GM21528 (cell line): Measurements from ENCODE around the gene ARHGAP35.
"Not testable (repeated sequence)": the region's sequence is repeated elsewhere in the genome, so short reads cannot be mapped to it uniquely, and the experiment has no call there.

Source experiments
- ATAC-seq: cut with Tn5 transposase; IDR thresholded peaks from one replicate; pipeline ENCODE4 v1.9.1; 2021; ENCODE audit warnings: mild to moderate bottlenecking, moderate library complexity; ENCODE audit not compliant: unreplicated experiment, low FRiP score

Gene ARHGAP35

DNA sequence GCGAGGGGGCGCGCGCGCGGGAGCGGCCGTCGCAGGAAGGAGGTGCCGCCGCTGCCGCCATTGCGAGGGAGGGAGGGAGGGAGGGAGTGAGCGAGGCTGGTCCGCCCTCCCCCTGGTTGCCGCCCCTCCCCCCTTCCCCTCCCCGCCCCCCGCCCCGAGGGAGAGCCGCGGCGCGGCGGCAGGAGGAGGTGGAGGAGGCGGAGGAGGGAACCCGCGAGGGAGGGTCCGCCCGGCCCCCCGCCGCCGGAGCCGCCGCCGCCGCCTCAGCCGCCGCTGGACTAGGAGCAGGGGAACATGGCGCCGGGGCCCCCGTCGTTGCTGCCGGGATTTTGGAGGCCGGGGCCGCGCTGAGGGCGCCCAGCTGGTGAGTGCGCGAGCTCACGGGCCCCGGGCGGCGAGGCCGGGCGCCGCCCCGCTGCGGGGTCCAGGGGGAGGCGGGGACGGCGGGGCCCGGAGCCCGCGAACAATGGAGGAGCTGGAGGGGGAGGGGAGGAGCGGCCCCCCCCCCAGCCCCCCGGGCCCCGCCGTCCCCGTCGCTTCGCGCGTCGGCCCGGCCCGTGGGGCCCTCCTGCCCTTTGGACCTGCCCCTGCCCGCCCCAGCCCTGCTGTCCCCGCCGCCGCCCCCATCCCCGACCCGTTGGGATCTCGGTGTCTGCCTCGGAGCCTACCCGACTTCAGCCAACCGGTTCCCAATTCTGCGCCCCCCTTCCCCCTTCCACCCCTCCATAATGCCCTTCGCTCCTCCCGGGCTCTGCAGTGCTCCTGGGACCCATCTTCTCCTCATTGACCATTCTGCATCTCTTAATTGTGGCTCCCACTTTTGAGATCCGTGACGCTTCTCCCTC lies at the start of gene ARHGAP35:
Gene ARHGAP35 (plus strand): TSS at position 152 of the 845 bp plus-strand sequence. CDS start 57,679 bp downstream, outside the sequence.
- ATAC-seq = no peak

GRCh38 chr19:46812977-46813838 lies 47.6 kb upstream of the ARHGAP35 start:
- no peak for ATAC-seq

- no peak for ATAC-seq
These were observed 46.9 kb upstream of the ARHGAP35 start for GRCh38 chr19:46813839-46814358.

DNA sequence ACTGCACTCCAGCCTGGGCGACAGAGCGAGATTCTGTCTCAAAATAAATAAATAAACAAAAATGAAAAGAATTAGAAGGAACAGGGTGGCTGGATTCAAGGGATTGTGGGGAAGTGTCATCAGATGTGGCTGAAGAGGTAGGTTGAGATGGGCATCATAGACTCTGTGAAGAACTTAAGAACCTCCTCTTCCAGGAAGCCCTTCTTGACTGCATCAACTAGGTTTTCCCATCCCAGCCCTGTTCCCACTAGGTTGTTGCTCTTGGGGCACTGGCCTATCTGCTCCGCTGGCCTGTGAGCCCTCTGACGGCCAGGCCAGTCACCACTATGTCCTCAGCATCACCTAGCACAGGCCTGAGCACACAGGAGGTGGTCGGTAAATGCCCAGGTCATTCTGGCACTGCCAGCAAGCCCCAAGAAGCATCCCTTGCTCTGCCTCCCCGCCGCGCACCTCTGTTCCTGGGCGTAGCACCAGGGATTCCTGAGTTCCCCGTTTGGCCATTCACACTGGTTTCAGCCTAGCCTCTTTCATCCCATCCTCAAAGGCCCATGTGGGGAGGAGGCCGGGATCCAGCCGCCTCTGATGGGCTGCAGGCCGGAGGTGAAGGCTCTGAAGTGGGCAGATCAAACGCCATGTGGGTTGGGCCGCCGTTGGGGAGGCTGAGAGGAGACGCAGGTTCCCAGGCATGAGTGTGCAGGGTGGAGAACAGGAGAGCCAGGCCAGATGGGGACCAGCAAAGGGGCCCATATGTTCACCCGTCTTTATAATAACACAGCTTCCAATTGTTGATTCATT lies 44.8 kb upstream of the ARHGAP35 start:
- no peak for ATAC-seq

GRCh38 chr19:46818812-46819211 lies 42.0 kb upstream of the ARHGAP35 start:
- ATAC-seq = no peak

- no peak for ATAC-seq
These were observed 39.0 kb upstream of the ARHGAP35 start for GRCh38 chr19:46821512-46822409.

DNA sequence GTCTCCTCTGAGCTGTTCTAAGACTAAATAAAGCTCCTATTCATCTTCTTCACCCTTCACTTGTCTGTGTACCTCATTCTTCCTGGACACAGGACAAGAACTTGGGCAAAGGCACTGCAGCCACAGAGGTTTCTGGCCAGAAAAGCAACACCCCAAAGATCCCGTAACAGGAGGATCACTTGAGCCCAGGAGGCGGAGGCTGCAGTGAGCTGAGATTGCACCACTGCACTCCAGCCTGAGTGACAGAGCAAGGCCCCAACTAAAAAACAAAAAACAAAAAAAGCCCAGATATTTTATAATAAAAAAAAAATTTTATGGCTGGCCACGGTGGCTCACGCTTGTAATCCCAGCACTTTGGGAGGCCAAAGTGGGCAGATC lies 38.4 kb upstream of the ARHGAP35 start:
- ATAC-seq = not testable (repeated sequence)

- no peak for ATAC-seq
These were observed 37.7 kb upstream of the ARHGAP35 start for GRCh38 chr19:46823049-46823448.

DNA sequence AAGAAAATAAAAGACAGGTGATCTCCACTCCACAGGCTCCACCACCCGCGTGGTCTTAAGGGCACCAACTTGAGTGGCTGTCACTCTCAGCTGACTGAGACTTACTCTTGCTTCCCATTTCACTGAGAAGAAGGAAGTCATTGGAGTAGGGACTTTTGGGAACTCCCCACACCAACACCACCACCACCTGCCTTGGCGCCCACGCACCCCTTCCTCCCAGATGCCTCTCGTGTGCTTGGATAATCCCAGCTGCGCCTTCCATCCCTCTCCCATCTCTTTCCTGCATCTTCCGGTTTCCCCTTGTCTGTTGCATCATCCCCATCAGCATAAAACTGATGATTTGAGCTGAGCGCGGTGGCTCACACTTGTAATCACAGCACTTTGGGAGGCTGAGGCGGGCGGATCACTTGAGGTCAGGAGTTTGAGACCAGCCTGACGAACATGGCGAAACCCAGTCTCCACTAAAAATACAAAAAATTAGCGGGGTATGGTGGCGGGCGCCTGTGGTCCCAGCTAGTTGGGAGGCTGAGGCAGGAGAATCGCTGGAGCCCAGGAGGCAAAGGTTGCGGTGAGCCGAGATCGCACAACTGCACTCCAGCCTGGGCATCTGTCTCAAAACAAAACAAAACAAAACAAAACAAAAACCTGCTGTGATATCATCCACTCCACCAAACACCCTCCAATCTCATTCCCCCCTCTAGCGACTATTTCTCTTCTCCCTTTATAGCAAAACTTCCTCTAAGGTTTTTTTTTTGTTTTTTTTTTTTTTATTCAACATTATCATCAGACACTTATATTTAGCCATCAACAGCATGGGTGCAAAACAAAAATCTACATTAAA lies 35.7 kb upstream of the ARHGAP35 start:
- ATAC-seq = no peak

GRCh38 chr19:46825731-46826055 lies 35.1 kb upstream of the ARHGAP35 start:
- ATAC-seq = no peak

GRCh38 chr19:46828484-46828883 lies 32.3 kb upstream of the ARHGAP35 start:
- ATAC-seq = no peak

DNA sequence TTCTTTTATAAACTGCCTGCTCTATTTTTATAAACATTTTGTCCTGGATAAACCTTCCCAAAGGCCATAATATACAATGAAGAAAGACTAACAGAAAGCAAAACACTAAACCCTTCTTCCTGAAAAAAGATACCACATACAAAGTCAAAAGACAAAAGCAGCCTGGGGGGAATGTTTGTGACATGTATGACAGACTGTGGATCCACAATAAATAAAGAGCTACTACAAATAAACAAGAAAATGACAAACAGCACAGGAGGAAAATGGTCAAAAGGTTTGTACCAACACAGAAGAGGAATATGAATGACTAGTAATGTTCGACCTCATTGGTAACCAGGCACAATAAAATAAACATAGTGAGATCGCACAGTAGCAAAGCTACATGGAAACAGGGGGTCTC lies 29.9 kb upstream of the ARHGAP35 start:
- no peak for ATAC-seq

DNA sequence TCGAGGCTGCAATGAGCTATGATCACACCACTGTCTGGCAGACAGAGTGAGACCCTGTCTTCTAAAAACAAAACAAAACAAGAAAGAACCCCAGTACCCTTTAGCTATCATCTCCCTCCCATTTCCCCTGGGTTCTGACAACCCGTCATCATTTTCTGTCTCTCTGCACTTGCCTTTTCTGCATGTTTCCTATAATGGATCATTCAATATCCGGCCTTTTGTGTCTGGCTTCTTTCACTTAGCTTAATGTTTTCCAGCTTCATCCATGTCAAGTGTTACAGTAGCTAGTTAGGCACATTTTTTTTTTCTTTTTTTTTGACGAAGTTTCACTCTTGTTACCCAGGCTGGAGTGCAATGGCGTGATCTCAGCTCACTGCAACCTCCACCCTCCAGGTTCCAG lies 26.7 kb upstream of the ARHGAP35 start:
- ATAC-seq = no peak

DNA sequence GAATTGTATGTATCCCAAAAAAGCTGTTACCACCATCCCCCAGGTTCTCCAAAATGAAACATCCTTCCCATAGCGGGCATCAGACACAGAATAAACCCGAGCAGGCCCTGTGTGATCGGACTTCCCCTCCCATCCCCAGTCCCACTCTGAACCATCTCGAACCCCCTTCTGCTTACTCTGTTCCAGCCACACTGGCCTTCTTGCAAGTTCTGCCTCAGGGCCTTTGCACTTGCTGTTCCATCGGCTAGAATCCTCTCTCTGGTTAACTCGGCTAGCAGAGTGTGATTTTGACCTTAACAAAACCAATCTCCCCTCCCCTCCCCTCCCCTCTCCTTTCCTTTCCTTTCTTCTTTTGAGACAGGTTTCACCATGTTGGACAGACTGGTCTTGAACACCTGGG lies 25.8 kb upstream of the ARHGAP35 start:
- ATAC-seq = no peak

GRCh38 chr19:46838160-46838559 lies 22.6 kb upstream of the ARHGAP35 start:
- no peak for ATAC-seq

DNA sequence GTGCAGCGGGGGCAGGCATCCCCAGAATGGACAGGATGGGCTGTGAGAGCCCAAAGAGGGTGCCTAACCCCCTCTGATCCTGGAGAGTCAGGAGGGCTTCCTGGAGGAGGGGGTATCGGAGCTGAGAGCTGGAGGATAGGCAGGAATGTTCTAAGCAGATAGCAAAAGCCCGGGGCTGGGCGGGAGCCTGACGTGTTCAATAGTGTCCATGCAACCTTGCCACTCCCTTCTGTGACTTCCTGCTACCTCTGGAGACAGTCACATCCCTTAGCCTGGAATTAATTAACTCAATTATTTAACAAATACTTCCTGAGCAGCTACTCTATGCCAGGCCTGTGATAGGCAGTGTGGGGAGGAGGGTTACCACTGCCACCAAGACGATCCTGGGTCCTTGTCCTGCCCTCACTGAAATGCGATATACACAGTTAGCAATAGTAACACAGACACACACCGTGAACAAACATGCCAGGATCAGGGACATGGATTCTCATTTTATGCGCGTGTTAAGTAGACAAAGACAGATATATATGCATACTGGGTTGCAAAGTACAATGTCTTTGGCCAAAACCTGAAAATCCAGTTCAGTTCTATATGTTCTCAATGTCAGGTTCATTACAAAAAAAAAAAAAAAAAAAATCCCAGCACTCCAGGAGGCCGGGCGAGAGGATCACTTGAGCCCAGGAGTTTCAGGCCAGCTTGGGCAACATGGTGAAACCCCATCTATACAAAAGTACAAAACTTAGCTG lies 20.9 kb upstream of the ARHGAP35 start:
- ATAC-seq = no peak

- no peak for ATAC-seq
These were observed 20.3 kb upstream of the ARHGAP35 start for GRCh38 chr19:46840498-46840942.

- no peak for ATAC-seq
These were observed 19.2 kb upstream of the ARHGAP35 start for GRCh38 chr19:46841458-46842083.
